NCI-H345 treated with DMSO at 0.1 percent for 48 hours (cell line): ENCODE measurements around the gene UQCR10.

Experiments used
- DNase-seq: peaks from one replicate; lab custom pipeline; 2025; ENCODE audit not compliant: unreplicated experiment; lab: John Stamatoyannopoulos, UW

Gene UQCR10

DNA sequence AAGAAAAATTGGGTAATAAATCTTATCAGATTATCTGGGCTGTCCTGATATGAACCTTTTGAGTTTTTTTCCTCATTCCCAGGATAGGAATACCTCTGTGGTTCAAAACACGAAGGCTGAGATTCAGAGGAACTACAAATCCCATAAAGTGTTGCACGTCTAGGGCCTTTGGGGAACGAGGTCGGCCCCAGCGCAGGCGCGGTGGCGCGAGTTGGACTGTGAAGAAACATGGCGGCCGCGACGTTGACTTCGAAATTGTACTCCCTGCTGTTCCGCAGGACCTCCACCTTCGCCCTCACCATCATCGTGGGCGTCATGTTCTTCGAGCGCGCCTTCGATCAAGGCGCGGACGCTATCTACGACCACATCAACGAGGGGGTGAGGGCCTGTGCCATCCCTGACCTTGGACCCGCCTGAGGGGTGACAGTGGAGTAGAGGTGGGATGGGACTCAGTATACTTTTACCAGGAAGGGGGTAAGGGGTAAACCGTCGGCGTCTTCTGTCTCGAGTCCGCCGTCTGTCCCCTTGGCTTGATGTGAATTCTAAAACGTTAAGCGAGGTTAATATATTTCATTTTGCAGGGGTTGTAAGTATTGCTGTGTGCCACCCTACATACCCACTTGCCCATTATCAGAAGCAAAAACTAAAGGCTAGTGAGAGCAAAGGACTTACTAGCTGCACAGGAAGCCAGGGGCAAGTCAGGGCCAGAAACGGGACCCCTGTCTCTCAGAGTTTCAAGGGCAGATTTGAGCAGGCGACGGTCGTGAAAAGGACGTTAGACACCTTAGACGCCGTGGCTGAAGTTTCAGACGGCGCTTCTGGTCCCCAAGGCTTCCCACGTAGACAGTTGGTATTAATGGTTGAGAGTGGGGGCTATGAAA, at the start of gene UQCR10:
Gene UQCR10 (plus strand): TSS at position 199 of the 881 bp plus-strand sequence. CDS start 30 bp downstream, at position 229.
- peak; percentile 87 for DNase-seq

DNA sequence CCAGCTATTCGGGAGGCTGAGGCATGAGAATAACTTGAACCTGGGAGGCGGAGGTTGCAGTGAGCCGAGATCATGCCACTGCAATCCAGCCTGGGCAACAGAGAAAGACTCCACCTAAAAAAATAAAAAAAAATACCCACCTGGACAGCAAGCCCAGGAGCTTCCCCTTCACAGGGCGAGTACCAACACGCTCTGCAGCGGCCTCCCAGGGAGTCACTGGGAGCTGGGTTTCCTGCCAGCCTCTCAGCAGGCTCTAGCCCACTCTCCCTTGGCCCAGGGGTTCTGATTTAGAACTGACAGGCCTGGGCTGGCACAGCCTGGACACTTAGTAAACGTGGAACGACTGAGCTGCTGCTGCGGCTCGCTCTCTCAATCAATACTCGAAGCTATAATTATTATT, 49.4 kb upstream of the UQCR10 start:
- DNase-seq: peak; percentile 41

DNA sequence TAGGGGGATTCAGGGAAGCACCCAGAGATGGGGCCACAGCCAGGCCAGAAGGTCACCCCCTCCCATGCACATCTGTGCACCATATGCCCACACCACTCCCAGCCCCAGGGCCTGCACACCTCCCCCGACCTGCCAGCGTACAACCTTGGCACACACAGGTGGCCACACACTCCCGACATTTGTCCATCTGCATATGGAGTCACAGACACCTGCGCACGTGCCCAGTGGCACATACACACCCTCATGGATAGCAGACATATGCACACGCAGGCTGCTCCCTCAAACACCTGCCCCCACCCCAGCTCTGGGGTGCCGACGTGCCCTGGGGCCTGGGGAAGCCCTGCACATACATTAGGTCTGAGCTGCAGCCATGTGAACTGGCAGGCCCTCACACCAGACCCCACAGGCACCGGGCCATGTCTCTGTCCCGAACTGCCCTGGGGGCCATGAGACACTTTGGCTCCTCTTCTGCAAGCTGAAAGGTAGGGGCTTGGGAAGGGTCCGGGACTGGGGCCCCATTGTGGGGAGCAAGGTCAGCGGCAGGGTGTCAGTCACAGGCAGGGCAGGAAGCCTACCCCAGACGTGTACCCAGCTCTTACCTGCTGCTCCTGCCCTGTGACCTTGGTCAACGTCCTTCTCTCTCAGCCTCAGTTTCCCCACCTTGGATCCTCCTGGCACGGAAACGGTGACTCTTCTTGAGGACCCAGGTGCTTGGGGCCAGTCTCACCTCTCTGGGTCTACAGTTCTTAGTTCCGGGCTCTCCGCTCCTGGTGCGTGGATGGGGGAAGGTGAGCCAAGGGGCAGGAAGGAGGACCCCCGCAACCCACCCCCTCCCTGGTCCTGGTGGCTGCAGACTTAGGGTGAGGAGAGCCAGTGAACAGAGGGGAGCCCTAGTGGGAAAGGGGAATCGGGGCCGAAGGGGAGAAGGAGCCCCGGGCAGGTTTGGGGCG, 47.9 kb upstream of the UQCR10 start:
- DNase-seq: no peak

DNA sequence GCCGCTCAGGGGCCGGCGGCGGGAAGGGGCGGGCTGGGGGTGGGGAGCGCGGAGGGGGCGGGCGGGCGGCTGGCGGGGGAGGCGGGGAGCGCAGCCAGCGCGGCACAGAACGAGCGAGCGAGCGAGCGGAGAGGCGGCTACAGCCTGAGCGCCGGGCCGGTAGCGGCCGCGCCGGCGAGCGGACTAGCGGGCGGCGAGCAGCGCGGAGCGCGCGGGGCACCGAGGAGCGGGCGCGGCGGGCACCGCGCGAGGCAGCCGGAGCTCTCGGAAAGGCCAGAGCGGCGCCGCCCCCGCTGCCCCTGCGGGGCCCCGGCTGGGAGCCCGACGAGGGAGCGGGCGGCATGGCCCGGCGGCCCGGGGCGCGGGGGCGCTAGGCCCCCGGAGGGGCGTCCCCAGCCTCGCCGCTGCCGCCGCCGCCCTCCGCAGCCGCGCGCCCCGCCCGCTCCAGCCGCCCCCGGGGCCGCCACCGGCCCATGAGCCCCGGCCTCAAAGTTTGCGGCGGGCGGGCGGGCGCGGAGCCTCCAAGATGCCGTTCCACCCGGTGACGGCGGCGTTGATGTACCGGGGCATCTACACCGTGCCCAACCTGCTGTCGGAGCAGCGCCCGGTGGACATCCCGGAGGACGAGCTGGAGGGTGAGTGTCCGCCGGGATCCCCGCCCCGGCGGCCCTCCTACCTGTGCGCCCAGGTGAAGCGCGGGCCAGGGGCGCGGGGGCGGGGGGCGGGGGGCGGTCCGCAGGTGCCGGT, 47.1 kb upstream of the UQCR10 start, which contains the start of gene CABP7:
Gene CABP7 (plus strand): TSS at position 105 of the 747 bp plus-strand sequence. CDS start 422 bp downstream, at position 527.
- no peak for DNase-seq

DNA sequence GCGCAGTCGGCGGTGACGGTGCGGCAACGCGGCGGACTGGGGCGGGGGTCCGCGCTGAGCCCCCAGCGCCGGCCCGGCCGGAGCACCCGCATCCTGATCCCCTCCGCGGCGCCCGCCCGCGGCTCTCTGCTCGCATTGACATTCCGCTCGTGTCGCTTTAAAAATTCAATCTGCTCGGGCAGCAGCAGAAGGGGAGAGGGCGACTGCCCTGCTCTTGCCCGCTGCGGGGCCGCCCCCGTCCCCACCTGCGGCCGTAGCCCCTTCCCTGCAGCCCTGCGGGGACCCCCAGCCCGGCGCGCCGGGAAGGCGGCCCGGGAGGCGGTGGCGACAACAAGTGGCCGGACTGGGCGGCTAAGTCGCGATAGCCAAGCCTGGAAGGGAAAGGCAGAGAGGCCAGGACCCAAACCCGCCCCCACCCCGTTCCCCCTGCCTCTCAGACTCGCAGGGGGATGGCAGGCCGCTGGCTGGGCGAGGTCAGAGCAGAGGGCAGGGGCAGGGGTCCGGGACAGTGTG, 46.3 kb upstream of the UQCR10 start:
- DNase-seq: no peak

DNA sequence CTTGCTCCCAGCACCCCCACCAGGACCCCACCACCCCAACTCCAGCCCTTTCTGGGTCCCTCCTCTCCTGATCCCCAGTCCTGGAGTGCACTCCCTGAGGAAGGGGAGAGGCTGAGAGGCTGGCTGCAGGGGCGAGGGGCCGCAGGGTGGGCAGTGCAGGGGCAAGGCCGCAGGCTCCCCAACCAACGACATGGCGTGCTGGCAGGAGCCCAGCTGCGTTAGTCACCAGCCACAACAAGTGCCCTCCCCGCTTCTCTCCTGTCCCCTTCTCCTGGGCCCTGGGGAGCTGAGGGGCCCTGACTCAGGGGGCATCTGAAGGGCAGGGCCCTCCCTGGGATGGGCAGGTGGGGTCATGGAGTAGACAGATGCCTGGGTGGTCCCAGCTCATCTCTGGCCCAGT, 45.0 kb upstream of the UQCR10 start:
- DNase-seq: no peak

DNA sequence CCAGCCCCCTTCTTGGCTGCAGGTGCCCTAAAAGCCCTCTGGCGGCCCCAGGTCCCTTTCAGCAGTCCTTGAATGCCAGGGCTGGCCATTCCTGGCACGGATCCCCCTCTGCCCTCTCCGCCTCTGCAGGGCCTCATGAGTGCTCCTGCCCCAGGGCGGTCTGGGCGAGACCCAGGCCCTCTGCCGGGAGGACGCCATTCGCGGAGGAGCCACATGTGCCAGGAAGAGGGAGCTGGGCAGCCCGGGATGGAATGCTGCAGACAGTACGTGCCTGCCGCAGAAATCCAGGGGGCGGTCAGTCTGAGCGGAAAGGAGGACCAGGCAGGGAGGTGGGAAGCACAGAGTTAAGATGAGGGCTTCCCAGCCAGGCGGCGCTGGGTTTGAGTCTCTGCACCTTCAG, 44.6 kb upstream of the UQCR10 start:
- DNase-seq: no peak

DNA sequence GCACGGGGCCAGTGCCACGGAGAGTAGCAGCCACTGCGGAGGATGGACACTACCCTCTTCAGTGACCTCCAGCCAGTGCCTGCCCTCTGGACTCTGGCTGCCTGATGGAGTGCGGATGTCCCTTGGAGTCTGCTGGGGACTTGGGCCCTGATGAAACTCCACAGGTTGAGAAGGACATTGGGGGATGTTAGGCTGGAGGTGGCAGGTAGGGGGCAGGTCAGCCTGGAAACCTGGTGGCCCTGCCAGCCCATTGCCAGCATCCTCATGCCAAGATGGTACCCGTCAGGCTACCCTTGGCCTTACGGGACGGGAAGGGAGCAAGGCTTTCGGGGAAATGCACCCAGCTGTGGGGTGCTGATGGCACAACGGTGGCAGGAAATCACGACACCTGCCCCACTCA, 43.4 kb upstream of the UQCR10 start:
- no peak for DNase-seq

DNA sequence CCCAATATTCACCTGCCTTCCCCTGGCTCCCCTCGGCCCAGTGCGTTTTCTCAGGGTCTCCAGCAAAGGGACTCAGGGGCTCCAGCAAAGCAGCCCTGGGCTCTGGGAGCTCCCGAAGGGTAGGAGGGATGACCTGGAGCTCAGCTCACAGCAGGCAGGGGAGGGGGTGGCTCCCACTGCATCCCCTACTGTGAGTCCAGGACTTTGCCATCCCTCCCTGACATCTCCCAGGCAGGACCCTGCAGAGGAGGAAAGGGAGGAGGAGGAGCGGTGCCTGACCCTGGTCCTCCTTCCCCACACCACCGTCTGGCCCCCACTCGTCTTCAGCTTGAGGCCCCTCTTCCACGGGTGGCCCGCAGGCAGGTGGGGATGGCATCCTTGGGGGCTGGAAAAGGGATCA, 42.3 kb upstream of the UQCR10 start:
- no peak for DNase-seq

DNA sequence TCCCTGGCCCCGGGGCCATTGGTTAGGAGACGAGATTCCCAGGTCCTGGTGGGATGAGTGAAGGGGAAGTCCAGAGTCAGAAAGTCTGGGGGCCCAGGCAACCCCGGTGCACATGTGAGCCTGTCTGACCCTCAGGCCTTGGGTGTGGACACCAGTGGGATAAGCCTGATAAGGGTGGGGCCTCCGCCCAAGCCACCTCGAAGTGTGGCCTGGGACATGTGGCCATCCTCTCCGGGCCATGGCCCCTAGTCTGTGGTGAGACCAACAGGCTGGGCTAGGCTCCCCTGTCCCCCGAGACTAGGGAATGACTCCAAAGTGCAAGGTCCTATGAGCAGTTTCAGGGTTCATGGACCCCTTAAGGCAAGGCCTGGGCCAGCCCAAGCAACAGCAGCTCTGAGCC, 41.1 kb upstream of the UQCR10 start:
- DNase-seq: no peak

DNA sequence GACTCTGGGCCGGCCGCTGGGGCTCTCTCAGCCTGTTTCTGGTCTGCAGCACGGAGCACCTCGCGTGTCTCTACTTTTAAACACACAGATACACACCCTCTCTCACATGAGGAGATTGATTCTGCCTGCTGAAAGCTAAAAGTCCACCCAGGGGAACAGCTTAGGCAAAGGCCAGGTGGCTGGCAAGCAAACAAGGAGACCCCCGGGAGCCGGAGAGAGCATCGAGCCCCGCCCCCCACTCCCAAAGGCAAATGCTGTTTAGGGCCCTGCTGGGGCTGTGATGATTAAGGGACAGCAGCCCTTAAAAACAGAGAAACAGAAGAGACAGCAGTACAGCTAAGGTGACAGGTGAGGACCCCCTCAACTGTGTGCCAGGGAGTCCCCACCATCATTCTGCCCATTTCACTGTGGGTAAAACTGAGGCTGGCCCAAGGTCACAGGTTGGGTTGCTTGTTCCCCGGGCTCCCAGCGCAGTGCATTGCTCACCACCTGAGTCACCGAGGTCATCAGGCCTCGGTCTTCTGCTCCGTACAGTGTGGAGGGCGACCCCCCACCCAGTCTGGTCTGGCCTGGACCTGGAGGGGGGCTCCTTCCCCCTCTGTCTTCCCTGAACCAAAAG, 40.5 kb upstream of the UQCR10 start:
- DNase-seq: no peak

DNA sequence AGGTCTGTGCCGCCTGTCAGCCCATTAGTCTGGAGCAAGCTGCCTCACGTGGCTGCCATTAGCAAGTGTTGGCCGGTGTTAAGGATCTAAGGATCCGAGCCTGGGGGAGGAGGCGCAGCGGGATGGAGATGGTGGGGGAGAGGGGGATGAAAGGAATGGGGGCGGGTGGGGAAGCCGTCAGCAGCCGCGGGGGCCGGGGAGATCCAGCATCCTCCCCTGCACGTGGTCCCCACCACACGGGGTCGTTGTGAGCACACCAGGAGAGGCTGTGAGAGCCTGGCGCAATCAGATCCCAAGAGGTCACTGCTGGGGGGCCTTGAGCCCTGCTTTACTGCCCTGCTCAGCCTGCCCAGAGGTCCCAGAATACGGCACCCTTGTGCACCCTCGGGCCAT, 40.0 kb upstream of the UQCR10 start:
- DNase-seq: no peak

DNA sequence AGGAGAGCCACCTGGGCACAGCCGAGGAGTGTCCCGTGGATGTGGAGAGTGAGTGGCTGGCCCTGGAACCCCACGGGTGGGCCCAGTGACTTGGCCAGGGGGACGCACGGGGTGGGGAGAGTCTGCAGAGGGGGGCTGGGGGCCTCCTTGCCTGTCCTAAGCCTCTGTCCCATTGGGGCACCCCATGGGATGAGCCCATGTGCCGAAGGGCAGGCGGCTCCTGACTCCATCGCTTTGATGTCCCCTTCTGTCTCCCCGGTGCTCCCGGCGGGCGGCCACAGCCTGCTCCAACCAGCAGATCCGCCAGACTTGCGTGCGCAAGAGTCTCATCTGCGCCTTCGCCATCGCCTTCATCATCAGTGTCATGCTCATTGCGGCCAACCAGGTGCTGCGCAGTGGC, 38.0 kb upstream of the UQCR10 start:
- no peak for DNase-seq

DNA sequence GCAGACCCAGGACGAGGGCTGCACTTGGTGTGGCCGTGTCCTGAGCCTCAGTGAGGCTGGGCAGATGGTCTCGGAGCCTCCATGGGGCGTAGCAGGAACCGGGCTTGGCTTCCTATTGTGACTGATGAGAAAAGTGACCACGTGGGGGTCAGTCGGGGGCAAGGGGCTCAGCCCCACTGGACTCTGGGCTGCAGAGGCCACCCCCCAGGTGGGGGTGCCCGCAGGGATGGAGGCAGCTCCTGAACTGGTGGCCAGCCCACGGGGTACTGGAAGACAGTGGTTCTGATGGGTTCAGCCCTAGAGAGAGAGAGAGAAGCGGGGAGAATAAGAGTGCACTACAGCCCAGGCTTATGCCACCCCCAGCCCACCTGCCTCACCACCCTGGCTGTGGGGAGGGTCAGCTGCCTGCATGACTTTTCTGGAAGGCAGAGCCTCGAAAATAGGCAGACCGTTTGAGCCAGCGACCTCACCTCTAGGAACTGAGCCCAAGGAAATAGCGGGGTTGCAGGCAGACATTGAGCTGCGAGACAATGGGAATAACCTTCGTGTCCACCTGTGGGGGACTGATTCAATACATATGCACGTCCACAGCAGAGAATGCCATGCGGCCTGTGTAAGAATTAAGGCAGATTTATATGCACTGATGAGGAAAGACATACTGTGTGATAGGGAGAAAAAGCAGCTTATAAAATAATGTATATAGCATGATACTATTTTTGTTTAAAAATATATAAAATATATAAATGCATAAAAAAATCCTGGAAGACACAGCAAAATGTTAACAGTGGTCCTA, 35.9 kb upstream of the UQCR10 start:
- no peak for DNase-seq

DNA sequence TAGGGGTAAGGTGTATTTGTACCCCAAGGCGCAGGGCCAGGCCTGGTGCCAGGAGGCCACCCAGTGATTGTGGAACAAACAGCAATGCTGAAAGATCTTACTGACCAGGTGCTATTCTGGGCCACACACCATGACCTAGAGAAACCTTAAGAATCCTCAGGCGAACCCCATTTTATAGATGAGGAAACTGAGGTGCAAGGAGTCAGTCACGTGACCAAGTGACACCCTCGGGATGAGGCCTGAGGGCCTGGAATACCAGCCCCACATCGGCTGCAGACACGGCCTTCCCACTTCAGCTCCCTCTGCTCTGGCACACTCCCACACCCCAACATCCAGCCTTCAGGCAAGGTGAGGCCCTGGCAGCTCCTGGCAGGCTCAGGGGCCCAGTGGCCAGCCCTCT, 34.3 kb upstream of the UQCR10 start:
- no peak for DNase-seq

DNA sequence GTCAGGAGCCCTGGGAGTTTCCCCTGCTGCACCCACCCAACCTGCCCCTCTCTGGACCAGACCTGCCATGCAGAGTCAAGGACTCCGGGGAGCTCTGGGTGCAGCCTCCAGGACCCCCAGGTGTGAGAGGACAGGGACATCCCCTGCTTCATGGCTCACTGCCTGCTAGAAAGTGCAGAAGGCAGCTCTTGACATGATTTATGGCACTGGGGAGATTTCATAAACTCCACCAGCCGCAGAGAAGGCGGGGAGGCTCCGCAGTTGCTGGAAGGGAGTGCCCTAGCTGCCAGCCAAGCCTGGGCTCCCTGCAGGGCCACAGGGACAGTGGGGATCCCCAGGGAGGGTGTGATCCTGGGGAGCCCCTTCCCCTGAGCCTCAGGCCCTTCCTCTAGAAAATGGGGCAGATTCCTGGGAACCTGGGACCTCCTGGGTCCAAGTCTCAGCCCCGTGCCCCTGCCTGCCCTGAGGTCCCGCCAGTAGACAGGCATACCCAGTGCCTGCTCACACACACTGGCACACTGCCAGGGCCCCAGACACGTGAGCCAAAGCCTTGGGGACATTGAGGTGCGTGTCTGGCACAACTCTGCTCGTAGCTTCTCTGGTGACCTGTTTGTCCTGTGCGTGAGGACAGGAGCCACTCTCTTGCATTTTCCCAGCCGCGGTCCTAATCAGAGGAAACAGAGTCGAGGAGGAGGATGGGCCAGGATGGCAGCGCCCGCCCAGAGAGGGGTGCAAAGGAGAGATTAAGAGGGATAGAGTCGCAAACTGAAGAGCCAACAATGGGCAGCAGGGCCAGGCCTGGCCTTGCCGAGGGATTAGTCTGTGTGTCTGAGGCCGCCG, 33.6 kb upstream of the UQCR10 start:
- DNase-seq: peak; percentile 74

DNA sequence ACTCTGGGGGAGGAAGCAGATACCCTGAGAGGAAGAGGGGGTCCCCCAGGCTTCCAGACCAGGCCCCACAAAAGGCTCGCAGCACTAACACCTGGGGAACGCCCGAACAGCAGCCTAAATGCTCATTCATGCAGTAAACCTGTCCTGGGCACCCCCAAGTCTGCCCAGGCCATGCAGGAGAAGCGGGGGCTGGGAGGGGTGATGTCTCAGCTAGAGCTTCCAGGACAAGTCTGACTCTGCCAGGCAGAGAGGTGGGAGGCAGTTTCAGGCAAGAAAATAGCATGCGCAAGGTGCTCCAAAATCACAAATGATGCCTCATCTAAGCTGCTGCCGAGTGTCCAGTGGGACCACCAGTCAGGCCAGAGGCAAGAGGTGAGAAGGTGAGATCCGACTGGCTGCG, 32.8 kb upstream of the UQCR10 start:
- DNase-seq: no peak

DNA sequence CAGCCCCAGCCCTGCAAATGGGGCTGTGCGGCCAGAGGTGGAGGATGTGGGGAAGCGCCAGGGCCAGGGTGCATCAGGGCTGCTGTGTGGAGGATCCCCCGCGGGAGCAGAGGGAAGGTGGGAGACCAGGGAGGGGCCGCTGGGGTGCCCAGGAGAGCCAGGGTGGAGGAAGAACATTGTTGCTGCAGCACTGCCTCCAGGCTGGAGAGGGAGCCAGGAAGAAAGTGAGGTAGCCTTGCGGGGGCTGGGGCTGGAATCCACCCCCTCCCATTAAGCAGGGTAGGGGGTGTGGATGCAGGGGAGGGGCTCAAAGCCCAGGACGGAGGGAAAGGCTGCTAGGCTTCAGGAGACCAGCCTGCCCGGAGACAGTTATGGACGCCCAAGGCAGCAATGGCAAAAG, 32.3 kb upstream of the UQCR10 start:
- DNase-seq: no peak

DNA sequence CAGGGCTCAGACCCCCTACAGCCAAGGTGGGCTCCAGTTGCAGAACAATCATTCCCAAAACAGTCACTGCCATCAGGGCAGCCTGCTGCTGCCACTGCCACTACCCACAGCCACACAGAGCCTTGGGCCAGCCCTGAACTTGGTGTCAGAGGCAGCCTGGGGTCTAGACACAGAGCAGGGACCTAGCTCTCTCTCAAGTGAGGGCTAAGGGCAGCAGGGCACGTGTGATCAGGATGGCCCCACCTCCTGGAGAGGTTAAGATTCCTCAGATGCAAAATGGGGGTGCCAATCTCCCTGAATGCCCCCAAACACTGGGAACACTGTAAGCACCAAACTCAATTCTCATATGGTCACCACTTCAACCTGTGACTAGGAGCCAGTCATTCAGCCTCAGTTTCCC, 31.8 kb upstream of the UQCR10 start:
- no peak for DNase-seq
